HG03442 (cell line): Measurements from ENCODE around the gene ZNF275.
"Not testable (repeated sequence)": the region's sequence is repeated elsewhere in the genome, so short reads cannot be mapped to it uniquely, and the experiment has no call there.

ENCODE experiments used
- ATAC-seq: cut with Tn5 transposase; IDR thresholded peaks from one replicate; pipeline ENCODE4 v1.9.1; 2021; ENCODE audit warnings: mild to moderate bottlenecking, moderate library complexity; ENCODE audit not compliant: unreplicated experiment

The ZNF275 gene

GRCh38 chrX:153333821-153334653 is at the start of gene ZNF275:
TSS of gene ZNF275 (plus strand) at chrX:153334153. CDS start at chrX:153336680, 2,527 bp downstream.
- peak; percentile 81 for ATAC-seq

GRCh38 chrX:153285678-153286077 is 48.3 kb upstream of the ZNF275 start:
- not testable (repeated sequence) for ATAC-seq

GRCh38 chrX:153288807-153289206 is 45.1 kb upstream of the ZNF275 start:
- not testable (repeated sequence) for ATAC-seq

GRCh38 chrX:153293485-153294071 is 40.4 kb upstream of the ZNF275 start:
- ATAC-seq: not testable (repeated sequence)

- no peak for ATAC-seq
Observed at GRCh38 chrX:153297376-153297775, 36.6 kb upstream of the ZNF275 start.

- ATAC-seq: no peak
Observed at GRCh38 chrX:153299855-153300254, 34.1 kb upstream of the ZNF275 start.

GRCh38 chrX:153301746-153302145 is 32.2 kb upstream of the ZNF275 start:
- ATAC-seq: no peak

- no peak for ATAC-seq
Observed at GRCh38 chrX:153302796-153303195, 31.2 kb upstream of the ZNF275 start.

- no peak for ATAC-seq
Observed at GRCh38 chrX:153303276-153304262, 30.4 kb upstream of the ZNF275 start.

GRCh38 chrX:153304988-153305736 is 28.8 kb upstream of the ZNF275 start:
- no peak for ATAC-seq

- no peak for ATAC-seq
Observed at GRCh38 chrX:153305972-153306371, 28.0 kb upstream of the ZNF275 start.

- no peak for ATAC-seq
Observed at GRCh38 chrX:153306527-153307115, 27.3 kb upstream of the ZNF275 start.

- ATAC-seq: no peak
Observed at GRCh38 chrX:153307276-153308178, 26.4 kb upstream of the ZNF275 start.

GRCh38 chrX:153310901-153311300 is 23.1 kb upstream of the ZNF275 start:
- no peak for ATAC-seq

GRCh38 chrX:153312041-153312440 is 21.9 kb upstream of the ZNF275 start:
- ATAC-seq: no peak

GRCh38 chrX:153312842-153313241 is 21.1 kb upstream of the ZNF275 start:
- ATAC-seq: no peak

GRCh38 chrX:153317306-153317705 is 16.6 kb upstream of the ZNF275 start:
- ATAC-seq: no peak

- no peak for ATAC-seq
Observed at GRCh38 chrX:153317996-153318722, 15.8 kb upstream of the ZNF275 start.
